ENCODE measurements around the gene CHIA.

Gene CHIA

DNA sequence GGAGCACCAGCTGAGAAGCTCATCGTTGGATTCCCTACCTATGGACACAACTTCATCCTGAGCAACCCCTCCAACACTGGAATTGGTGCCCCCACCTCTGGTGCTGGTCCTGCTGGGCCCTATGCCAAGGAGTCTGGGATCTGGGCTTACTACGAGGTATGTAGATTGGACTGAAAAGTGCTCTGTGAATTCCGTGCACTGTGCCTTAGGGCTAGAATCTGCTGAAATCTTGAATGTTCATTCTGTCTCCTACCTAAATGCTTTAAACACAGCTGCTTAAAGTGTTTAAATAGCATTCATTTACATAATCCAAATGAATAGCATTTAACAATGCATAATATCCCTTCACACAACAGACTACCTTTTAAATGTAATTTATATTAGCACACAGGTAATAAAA lies 27.9 kb downstream of the CHIA start:
- no peaks in the 10 kb centered on the region for H3K79me2 ChIP-seq (ENCODE audit: control insufficient read depth, low read length)
- no peaks in the 10 kb centered on the region for H3K27me3 ChIP-seq (ENCODE audit: control insufficient read depth, low read length)
- TF ChIP-seq, protein P1, sequence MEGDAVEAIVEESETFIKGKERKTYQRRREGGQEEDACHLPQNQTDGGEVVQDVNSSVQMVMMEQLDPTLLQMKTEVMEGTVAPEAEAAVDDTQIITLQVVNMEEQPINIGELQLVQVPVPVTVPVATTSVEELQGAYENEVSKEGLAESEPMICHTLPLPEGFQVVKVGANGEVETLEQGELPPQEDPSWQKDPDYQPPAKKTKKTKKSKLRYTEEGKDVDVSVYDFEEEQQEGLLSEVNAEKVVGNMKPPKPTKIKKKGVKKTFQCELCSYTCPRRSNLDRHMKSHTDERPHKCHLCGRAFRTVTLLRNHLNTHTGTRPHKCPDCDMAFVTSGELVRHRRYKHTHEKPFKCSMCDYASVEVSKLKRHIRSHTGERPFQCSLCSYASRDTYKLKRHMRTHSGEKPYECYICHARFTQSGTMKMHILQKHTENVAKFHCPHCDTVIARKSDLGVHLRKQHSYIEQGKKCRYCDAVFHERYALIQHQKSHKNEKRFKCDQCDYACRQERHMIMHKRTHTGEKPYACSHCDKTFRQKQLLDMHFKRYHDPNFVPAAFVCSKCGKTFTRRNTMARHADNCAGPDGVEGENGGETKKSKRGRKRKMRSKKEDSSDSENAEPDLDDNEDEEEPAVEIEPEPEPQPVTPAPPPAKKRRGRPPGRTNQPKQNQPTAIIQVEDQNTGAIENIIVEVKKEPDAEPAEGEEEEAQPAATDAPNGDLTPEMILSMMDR (IDR thresholded peaks at IDR 0.05; ENCODE audit: low read depth, low read length, poor library complexity, severe bottlenecking): no peak
- no peak for TF ChIP-seq EZH2phosphoT487 (IDR thresholded peaks at IDR 0.05; ENCODE audit: borderline replicate concordance, low read length)

DNA sequence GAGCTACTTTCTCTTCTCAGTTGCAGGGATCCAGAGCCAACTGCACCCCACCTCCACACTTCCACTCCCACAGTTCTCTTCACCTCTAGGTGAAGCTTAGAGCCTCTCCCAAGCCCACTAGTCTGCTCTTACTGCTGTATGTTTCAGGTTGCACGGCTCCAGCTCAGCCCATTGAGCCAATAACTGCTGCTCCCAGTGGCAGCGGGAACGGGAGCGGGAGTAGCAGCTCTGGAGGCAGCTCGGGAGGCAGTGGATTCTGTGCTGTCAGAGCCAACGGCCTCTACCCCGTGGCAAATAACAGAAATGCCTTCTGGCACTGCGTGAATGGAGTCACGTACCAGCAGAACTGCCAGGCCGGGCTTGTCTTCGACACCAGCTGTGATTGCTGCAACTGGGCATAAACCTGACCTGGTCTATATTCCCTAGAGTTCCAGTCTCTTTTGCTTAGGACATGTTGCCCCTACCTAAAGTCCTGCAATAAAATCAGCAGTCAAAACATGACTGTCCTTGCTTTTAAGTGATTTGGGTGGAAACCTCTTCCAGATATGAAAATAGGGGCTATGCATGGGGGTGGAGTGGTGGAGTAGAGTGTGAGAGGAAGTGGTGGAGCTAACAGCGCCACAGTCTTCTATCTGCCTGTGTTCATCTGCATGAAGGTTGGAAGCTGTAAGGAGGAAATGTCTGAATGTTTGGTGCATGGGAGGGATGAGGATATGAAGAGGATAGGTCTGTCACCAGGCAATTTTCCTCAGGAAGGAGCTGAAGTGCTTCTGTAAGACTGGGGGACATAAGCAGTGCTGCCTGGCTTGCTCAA lies 29.6 kb downstream of the CHIA start:
- no peaks in the 10 kb centered on the region for H3K4me1 ChIP-seq (ENCODE audit: control insufficient read depth, low read length)
- H3K4me2 ChIP-seq (ENCODE audit: low read length): no peak overlapping the region
- H3F3A ChIP-seq (ENCODE audit: control insufficient read depth, insufficient read depth): no peaks in the 10 kb centered on the region
- no peak overlapping the region for H3K4me3 ChIP-seq (ENCODE audit: low read length)
- H3K9me2 ChIP-seq (replicated peaks; ENCODE audit: control insufficient read depth, low read length): no peaks in the 10 kb centered on the region
- no peak overlapping the region for H3K27ac ChIP-seq (ENCODE audit: low read depth, low read length)
- no peaks in the 10 kb centered on the region for H3K9me3 ChIP-seq (ENCODE audit: control insufficient read depth, insufficient read depth, low read length)
- H3K79me2 ChIP-seq (ENCODE audit: control insufficient read depth, low read length): no peaks in the 10 kb centered on the region
- no peaks in the 10 kb centered on the region; the same call in 1 of the 2 replicates for H3K27me3 ChIP-seq (ENCODE audit: control insufficient read depth, low read length)
- H3K36me3 ChIP-seq (ENCODE audit: control insufficient read depth, low read length): no peaks in the 10 kb centered on the region
- H4K20me1 ChIP-seq (ENCODE audit: control insufficient read depth, insufficient read depth, low read depth, low read length): no peaks in the 10 kb centered on the region
- TF ChIP-seq, protein P1 (IDR thresholded peaks at IDR 0.05; ENCODE audit: low read depth, low read length, poor library complexity, severe bottlenecking): no peak

More for the DNA sequence above, 27.9 kb downstream of the CHIA start:
- Histone ChIP-seq H3K4me2 (ENCODE audit: low read length) (no peak overlapping the region), H3K9me3 (ENCODE audit: control insufficient read depth, insufficient read depth, low read length) (no peaks in the 10 kb centered on the region), H3K4me3 (ENCODE audit: low read length) (no peak overlapping the region), H4K20me1 (ENCODE audit: control insufficient read depth, insufficient read depth, low read depth, low read length) (no peaks in the 10 kb centered on the region), H3K4me1 (ENCODE audit: control insufficient read depth, low read length) (no peaks in the 10 kb centered on the region), H3K9me2 (replicated peaks; ENCODE audit: control insufficient read depth, low read length) (no peaks in the 10 kb centered on the region), H3F3A (ENCODE audit: control insufficient read depth, insufficient read depth) (no peaks in the 10 kb centered on the region), H3K27ac (ENCODE audit: low read depth, low read length) (no peak overlapping the region), H3K36me3 (ENCODE audit: control insufficient read depth, low read length) (no peaks in the 10 kb centered on the region)

DNA sequence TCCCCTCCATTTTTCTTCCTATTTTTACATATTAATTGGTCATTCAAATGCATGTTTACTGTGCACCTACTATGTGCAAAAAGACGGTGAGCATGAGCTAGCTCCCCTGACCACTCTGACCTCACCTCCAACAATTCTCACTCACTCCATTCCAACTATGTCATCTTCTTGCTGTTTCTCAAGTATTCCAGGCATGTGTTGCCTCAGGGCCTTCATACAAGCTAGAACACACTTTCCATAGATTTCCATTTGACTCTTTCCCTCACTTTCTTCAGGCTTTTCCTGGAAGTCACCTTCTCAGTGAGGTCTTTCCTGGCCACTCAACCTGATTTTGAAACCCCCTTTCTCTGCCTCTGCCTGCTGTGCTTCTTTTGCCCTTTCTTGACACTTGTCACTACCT lies 32.6 kb downstream of the CHIA start:
- no peaks in the 10 kb centered on the region for H3F3A ChIP-seq (ENCODE audit: control insufficient read depth, insufficient read depth)
- H3K79me2 ChIP-seq (ENCODE audit: control insufficient read depth, low read length): no peaks in the 10 kb centered on the region
- no peaks in the 10 kb centered on the region for H3K36me3 ChIP-seq (ENCODE audit: control insufficient read depth, low read length)
- TF ChIP-seq EZH2phosphoT487 (IDR thresholded peaks at IDR 0.05; ENCODE audit: borderline replicate concordance, low read length): no peak
- TF ChIP-seq, protein P1 (IDR thresholded peaks at IDR 0.05; ENCODE audit: low read depth, low read length, poor library complexity, severe bottlenecking): no peak
- no peak overlapping the region for H3K27ac ChIP-seq (ENCODE audit: low read depth, low read length)
- H3K4me2 ChIP-seq (ENCODE audit: low read length): no peak overlapping the region
- no peaks in the 10 kb centered on the region; the same call in 1 of the 2 replicates for H3K27me3 ChIP-seq (ENCODE audit: control insufficient read depth, low read length)
- H4K20me1 ChIP-seq (ENCODE audit: control insufficient read depth, insufficient read depth, low read depth, low read length): no peaks in the 10 kb centered on the region
- H3K4me3 ChIP-seq (ENCODE audit: low read length): no peak overlapping the region
- no peaks in the 10 kb centered on the region for H3K4me1 ChIP-seq (ENCODE audit: control insufficient read depth, low read length)
- H3K9me3 ChIP-seq (ENCODE audit: control insufficient read depth, insufficient read depth, low read length): peaks cover 6% of the 10 kb centered on the region; the same call in 1 of the 2 replicates
- H3K9me2 ChIP-seq (replicated peaks; ENCODE audit: control insufficient read depth, low read length): no peaks in the 10 kb centered on the region

All from DOHH2 (cell line).